Left kidney (tissue), 2 donors: ENCODE data around the gene C2orf78. TPM values are rescaled to one million over a fixed set of nuclear protein-coding genes. Genes with fewer than 3 reads are reported as not detected.
A peak's percentile ranks its signal among the peaks of the same experiment; 100 is the strongest.
"Not testable (repeated sequence)": the region's sequence is repeated elsewhere in the genome, so short reads cannot be mapped to it uniquely, and the experiment has no call there.

Source experiments
- DNase-seq: peaks from one replicate; pipeline ENCODE4 v3.0.0-alpha.2; 2013
- polyA plus RNA-seq: library from polyadenylated mRNA; unstranded; fragments of 120-200 nt; gene quantifications from one replicate; pipeline ENCODE4 v1.2.1, GENCODE V29; 2013; ENCODE audit not compliant: insufficient read length

The C2orf78 gene
- polyA plus RNA-seq, 1 donor, result not detected

GRCh38 chr2:73778867-73779466, 5.0 kb upstream of the C2orf78 start:
- not testable (repeated sequence) for DNase-seq

GRCh38 chr2:73779467-73780236, 4.3 kb upstream of the C2orf78 start, which contains the start of gene DUSP11:
Gene DUSP11, minus strand, starts transcription at chr2:73780103. Its CDS starts 129 bp downstream, at chr2:73779974.
- DNase-seq, result peak; percentile 97

GRCh38 chr2:73780237-73780582, 3.8 kb upstream of the C2orf78 start:
- DNase-seq, result no peak

- DNase-seq, result not testable (repeated sequence)
Measured at GRCh38 chr2:73783402-73783801, 581 bp upstream of the C2orf78 start.

- no peak for DNase-seq
Measured at GRCh38 chr2:73811878-73812277, 27.9 kb downstream of the C2orf78 start.

GRCh38 chr2:73812635-73813034, 28.7 kb downstream of the C2orf78 start:
- DNase-seq, result no peak

- DNase-seq, result no peak
Measured at GRCh38 chr2:73818296-73818695, 34.3 kb downstream of the C2orf78 start.

GRCh38 chr2:73821227-73821626, 37.2 kb downstream of the C2orf78 start:
- no peak for DNase-seq

GRCh38 chr2:73821669-73822068, 37.7 kb downstream of the C2orf78 start:
- no peak for DNase-seq

GRCh38 chr2:73822276-73822675, 38.3 kb downstream of the C2orf78 start:
- no peak for DNase-seq

GRCh38 chr2:73822991-73823390, 39.0 kb downstream of the C2orf78 start:
- no peak for DNase-seq

GRCh38 chr2:73823416-73823815, 39.4 kb downstream of the C2orf78 start:
- no peak for DNase-seq

- peak; percentile 77 for DNase-seq
Measured at GRCh38 chr2:73823916-73824523, 40.0 kb downstream of the C2orf78 start.

- no peak for DNase-seq
Measured at GRCh38 chr2:73825408-73825807, 41.4 kb downstream of the C2orf78 start.

- DNase-seq, result no peak
Measured at GRCh38 chr2:73827018-73827417, 43.0 kb downstream of the C2orf78 start.

- no peak for DNase-seq
Measured at GRCh38 chr2:73827660-73828388, 43.8 kb downstream of the C2orf78 start.

GRCh38 chr2:73828389-73828817, 44.4 kb downstream of the C2orf78 start:
- DNase-seq, result no peak

GRCh38 chr2:73828818-73829570, 45.0 kb downstream of the C2orf78 start, which contains the start of gene STAMBP:
Gene STAMBP, plus strand, starts transcription at chr2:73828961. Its CDS starts 1,896 bp downstream, at chr2:73830857.
- peak; percentile 97 for DNase-seq

- DNase-seq, result no peak
Measured at GRCh38 chr2:73830871-73831401, 47.0 kb downstream of the C2orf78 start.

- DNase-seq, result no peak
Measured at GRCh38 chr2:73832930-73833329, 48.9 kb downstream of the C2orf78 start.
